Adrenal gland (tissue), 5 donors: Measurements from ENCODE around the gene ZBTB14.

Source experiments
- CTCF ChIP-seq, 6 experiments: fragments of 450-650 bp in 4 of 6; fragments of 200-600 bp in 2 of 6; sonication (generic) in 1 of 6; IDR thresholded peaks; 1 replicate in 5 of 6; 2 replicates in 1 of 6; pipeline versions ENCODE4 v1.5.1 to v1.8.0; 2016 to 2021; ENCODE audit warnings: antibody characterized with exemption in 6 of 6, mild to moderate bottlenecking in 2 of 6, moderate library complexity in 1 of 6
- POLR2A ChIP-seq, 2 donors: fragments of 450-650 bp; IDR thresholded peaks; one replicate each; pipeline ENCODE4 v1.6.1; 2017; ENCODE audit warnings: antibody characterized with exemption in 2 of 2, mild to moderate bottlenecking in 2 of 2, moderate library complexity in 1 of 2
- donor health status: DM: no; HTN: no; CAD: no.

- TF ChIP-seq CTCF (IDR thresholded peaks at IDR 0.05) (no peak), POLR2A (IDR thresholded peaks at IDR 0.05) (no peak)
Measured at GRCh38 chr18:5295231-5295920, at the start of gene ZBTB14.
